ENCODE data around the gene SUPT5H.

Gene SUPT5H

GRCh38 chr19:39516270-39516669 lies 70.9 kb downstream of the SUPT5H start:
- no peak for DNase-seq

- DNase-seq, result no peak
Measured at GRCh38 chr19:39517432-39517831, 72.0 kb downstream of the SUPT5H start.

DNA sequence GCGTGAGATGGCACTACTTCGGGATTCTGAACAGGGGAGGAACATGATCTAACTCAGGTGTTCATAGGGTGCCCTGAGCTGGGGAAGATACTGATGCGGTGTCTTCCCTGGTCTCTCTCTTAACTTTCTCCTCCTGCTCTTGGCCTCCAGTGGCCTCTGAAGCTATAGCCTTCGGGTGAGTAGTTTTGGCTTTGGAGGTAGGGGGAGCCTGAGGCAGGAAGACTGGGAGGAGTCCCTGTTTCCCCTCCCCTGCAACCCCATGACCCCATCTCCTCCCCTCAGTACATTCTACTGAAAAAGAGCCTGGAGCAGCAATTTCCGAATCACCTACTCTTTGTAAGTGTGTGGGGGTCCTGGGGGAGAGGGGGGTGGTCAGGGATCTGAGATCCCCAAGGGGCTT lies 73.1 kb downstream of the SUPT5H start:
- no peak for DNase-seq

- DNase-seq, result no peak
Measured at GRCh38 chr19:39518975-39519374, 73.6 kb downstream of the SUPT5H start.

DNA sequence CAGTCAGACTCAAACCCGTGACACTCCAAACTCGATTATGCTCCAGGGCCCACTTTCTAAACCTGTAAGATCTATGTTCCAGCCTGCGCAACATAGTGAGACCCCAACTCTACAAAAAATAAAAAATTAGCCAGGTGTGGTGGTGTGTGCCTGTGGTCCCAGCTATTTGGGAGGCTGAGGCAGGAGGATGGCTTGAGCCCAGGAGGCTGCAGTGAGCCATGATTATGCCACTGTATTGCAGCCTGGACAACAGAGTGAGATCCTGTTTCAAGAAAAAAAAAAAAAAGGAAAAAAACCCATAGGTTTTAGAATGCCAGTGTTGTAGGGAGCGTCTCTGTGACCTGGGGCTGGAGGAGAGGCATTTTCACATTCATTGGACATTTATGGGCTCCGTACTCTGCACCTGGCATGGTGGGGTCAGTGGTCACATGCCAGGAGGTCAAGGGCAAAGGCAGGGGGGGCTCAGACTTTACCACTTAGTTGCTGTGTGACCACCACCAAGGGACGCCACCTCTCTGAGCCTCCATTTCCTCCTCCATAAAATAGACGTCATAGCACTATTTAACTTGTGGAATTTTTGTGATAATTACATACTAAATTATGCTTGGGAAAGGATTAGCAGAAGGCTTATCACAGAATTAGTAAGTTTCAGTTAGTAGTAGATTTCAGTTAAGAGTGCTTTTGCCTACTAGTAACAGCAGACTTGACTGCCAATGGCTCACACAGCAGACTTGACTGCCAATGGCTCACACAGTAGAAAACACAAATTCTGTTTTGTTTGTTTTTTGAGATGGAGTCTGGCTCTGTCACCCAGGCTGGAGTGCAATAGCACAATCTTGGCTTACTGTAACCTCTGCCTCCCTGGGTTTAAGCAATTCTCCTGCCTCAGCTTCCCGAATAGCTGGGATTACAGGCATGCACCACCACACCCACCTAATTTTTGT lies 75.4 kb downstream of the SUPT5H start:
- DNase-seq, result no peak

DNA sequence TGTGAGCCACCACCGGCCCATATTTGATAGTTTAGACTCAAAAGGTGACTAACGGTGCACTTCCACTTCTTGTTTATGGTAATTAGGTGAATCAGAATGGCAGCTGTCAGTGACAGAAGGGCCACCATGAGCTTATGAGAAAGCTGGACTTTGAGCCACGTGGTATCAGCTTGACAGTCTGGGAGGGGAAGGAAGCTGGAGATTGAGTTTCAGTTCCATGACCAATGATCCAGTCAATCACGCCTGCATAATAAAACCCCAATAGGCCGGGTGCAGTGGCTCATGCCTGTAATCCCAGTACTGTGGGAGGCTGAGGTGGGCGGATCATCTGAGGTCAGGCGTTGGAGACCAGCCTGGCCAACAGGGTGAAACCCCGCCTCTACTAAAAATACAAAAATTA lies 79.1 kb downstream of the SUPT5H start:
- peak in 1 of 56 donors; percentile 3 for DNase-seq

DNA sequence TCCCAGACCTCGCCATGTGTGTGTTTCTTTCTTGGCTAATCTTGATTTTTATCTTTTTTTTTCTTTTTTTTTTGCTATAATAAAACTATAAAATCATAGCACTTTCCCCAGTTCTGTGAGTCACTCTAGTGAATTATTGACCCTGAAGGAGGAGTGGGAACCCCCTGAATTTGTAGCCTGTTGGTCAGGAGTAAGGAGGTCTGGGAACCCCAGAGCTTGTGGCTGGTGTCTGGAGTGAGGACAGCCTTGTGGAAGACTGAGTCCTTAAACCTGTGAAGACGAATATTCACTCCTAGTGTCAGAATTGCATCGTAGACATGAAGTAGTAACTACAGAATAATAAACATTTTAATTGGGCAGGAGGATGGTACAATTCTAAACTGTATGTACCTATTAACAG lies 79.8 kb downstream of the SUPT5H start:
- no peak for DNase-seq
